HL-60 (cell line): ENCODE measurements around the gene SFMBT2.

Experiments
- DNase-seq, 2 experiments: peaks; one replicate each; pipeline ENCODE4 v3.0.0-alpha.2; 2010 to 2020; ENCODE audit warnings: low read depth in 1 of 2, low spot score in 1 of 2
- H3K27ac ChIP-seq: fragments of 250-450 bp; sonication (Bioruptor Pico); replicated peaks from 2 replicates; pipeline ENCODE4 v1.5.1; 2020; ENCODE audit warnings: mild to moderate bottlenecking, moderate library complexity
- H3K27me3 ChIP-seq: fragments of 250-450 bp; sonication (Bioruptor Pico); 2 replicates; pipeline ENCODE4 v1.5.1; 2021; ENCODE audit warnings: mild to moderate bottlenecking, moderate library complexity; ENCODE audit not compliant: insufficient read depth, poor library complexity, severe bottlenecking
- H3K4me3 ChIP-seq: replicated peaks from 2 replicates; pipeline ENCODE4 v1.5.1; 2011; ENCODE audit warnings: mild to moderate bottlenecking, control low read depth, low read length; ENCODE audit not compliant: insufficient read depth
- CTCF ChIP-seq: IDR thresholded peaks from one replicate; pipeline ENCODE4 v1.5.1; 2011; ENCODE audit warnings: low read length, control low read depth, inconsistent platforms; ENCODE audit not compliant: insufficient read depth
- GABPA ChIP-seq: IDR thresholded peaks from 2 replicates; pipeline ENCODE4 v1.6.1; 2012; ENCODE audit warnings: low read depth
- POLR2AphosphoS5 ChIP-seq: IDR thresholded peaks from 2 replicates; pipeline ENCODE4 v1.6.1; 2012; ENCODE audit warnings: low read depth
- REST ChIP-seq: IDR thresholded peaks from 2 replicates; pipeline ENCODE4 v1.6.1; 2012; ENCODE audit warnings: low read depth; ENCODE audit not compliant: insufficient replicate concordance
- SPI1 ChIP-seq: IDR thresholded peaks from 2 replicates; pipeline ENCODE4 v1.6.1; 2012; ENCODE audit warnings: low read depth, mild to moderate bottlenecking, borderline replicate concordance

Gene SFMBT2

GRCh38 chr10:7151538-7151937 lies 259.3 kb downstream of the SFMBT2 start:
- no peak for TF ChIP-seq POLR2AphosphoS5
- no peak for TF ChIP-seq SPI1
- no peak for TF ChIP-seq CTCF
- TF ChIP-seq GABPA = no peak
- no peak for TF ChIP-seq REST
- no peak for DNase-seq
- no peak overlapping the region for H3K27ac ChIP-seq
- no peaks in the 10 kb centered on the region for H3K27me3 ChIP-seq
- no peak overlapping the region for H3K4me3 ChIP-seq

DNA sequence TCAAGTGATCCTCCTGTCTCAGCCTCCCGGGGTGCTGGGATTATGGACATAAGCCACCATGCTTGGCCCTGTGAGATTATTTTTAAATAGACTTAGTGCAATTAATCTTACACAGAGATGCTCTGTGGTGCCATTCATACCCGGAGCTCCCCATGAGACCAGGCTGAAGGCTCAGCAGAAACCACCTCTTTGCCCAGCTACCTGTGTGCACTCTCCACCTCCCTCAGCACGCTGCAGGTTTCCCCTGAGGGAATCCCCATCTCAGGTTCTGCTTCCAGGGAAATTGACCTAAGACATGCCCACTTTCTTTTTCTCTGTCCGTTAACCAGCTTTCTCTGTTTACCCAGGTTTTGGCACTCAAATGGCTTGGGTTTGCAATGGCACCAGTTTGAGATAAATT lies 260.5 kb downstream of the SFMBT2 start:
- H3K27ac ChIP-seq = no peak overlapping the region
- no peak for TF ChIP-seq REST
- TF ChIP-seq CTCF = no peak
- no peak for TF ChIP-seq GABPA
- TF ChIP-seq SPI1 = no peak
- TF ChIP-seq POLR2AphosphoS5 = no peak
- DNase-seq = no peak
- no peak overlapping the region for H3K4me3 ChIP-seq
- no peaks in the 10 kb centered on the region for H3K27me3 ChIP-seq

DNA sequence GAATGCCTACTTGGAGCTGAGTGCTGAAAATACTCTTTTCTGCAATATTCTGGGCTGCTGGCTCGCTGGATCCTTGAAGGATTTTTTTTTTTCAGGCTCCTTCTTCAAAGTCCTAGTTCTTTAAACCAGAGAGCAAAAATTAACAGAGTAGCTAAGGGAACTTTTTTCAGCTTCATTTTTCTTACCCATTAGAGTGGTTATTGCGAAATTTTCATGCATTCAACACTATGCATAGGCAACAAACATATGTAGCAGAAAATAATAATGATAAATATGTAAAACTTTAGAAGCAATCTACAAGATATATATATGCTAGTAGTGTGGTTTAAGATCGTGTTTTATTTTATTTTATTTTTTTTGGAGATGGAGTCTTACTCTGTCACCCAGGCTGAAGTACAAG lies 264.6 kb downstream of the SFMBT2 start:
- H3K4me3 ChIP-seq = no peak overlapping the region
- no peaks in the 10 kb centered on the region for H3K27me3 ChIP-seq
- TF ChIP-seq REST = no peak
- no peak for TF ChIP-seq CTCF
- TF ChIP-seq GABPA = no peak
- no peak for TF ChIP-seq SPI1
- TF ChIP-seq POLR2AphosphoS5 = no peak
- no peak overlapping the region for H3K27ac ChIP-seq
- DNase-seq = no peak
